Gastroesophageal sphincter (tissue), 4 donors: Measurements from ENCODE around the gene MBD3L3. TPM values are rescaled to one million over a fixed set of nuclear protein-coding genes. Genes with fewer than 3 reads are reported as not detected.
"Not testable (repeated sequence)": the region's sequence is repeated elsewhere in the genome, so short reads cannot be mapped to it uniquely, and the experiment has no call there.

Experiments used
- ATAC-seq: fragments of 150-250 bp; one replicate; pipeline ENCODE4 v1.9.1; 2016; ENCODE audit warnings: mild to moderate bottlenecking, moderate library complexity
- H3K27ac ChIP-seq, 4 donors: fragments of 200-600 bp; sonication (generic) in 3 of 4; 1 replicate in 3 of 4; 2 replicates in 1 of 4; pipeline ENCODE4 v1.5.1; 2016 to 2019
- H3K27me3 ChIP-seq: fragments of 200-600 bp; sonication (generic); one replicate; pipeline ENCODE4 v1.5.1; 2019
- H3K36me3 ChIP-seq, 2 donors: fragments of 200-600 bp; sonication (generic); one replicate each; pipeline ENCODE4 v1.5.1; 2019; ENCODE audit warnings: control low read depth in 1 of 2
- H3K4me1 ChIP-seq, 3 donors: fragments of 200-600 bp; sonication (generic); 1 replicate in 2 of 3; 2 replicates in 1 of 3; pipeline ENCODE4 v1.5.1; 2016 to 2019; ENCODE audit warnings: control low read depth in 2 of 3
- H3K4me3 ChIP-seq, 2 donors: fragments of 200-600 bp; sonication (generic); one replicate each; pipeline ENCODE4 v1.5.1; 2019; ENCODE audit warnings: mild to moderate bottlenecking in 1 of 2, moderate library complexity in 1 of 2
- H3K9me3 ChIP-seq, 3 donors: fragments of 200-600 bp; sonication (generic); one replicate each; pipeline ENCODE4 v1.5.1; 2017 to 2019; ENCODE audit warnings: control low read depth in 2 of 3
- EP300 ChIP-seq: sonication (generic); formaldehyde crosslinking; IDR thresholded peaks from one replicate; pipeline ENCODE4 v1.6.1; 2017; ENCODE audit warnings: antibody characterized with exemption, mild to moderate bottlenecking
- WGBS, 2 donors: methylation state at CpG; one replicate each; pipeline ENCODE4 v1.1.5; 2018; ENCODE audit warnings: low coverage in 1 of 2; 5-methylcytosine and 5-hydroxymethylcytosine counted together
- total RNA-seq, 4 donors: library from RNA; depleted of rRNA; stranded (reverse); fragments of >200 nt; gene quantifications; one replicate each; pipeline ENCODE4 v1.1.0, GENCODE V29; 2016
- TF ChIP-seq, protein P1 (sequence below), 4 experiments: fragments of 200-600 bp in 2 of 4; fragments of 450-650 bp in 2 of 4; sonication (generic) in 1 of 4; IDR thresholded peaks; one replicate each; pipeline ENCODE4 v1.5.1; 2017 to 2019; ENCODE audit warnings: antibody characterized with exemption in 4 of 4, mild to moderate bottlenecking in 2 of 4, moderate library complexity in 2 of 4

MBD3L3 gene
- total RNA-seq, 4 donors from 2014 or later, result not detected

DNA sequence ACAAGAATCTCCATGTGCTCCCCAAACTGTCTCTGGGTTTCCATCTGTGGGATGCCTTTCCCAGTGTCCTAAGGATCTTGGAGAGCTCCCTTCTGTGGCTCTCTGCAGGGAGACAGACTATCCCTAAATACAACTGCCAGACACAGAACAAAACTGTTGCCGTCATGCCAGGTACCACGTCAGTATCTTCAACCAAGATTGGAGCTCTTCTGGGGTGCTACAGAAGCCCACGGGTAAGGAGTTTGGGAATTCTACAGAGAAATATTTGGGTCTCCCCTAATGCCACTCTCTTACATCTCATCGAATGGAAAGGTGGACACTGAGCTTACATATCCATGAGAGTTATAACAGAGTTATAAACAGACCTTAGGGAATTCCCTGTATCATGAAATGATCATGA, 4.9 kb upstream of the MBD3L3 start:
- H3K9me3 ChIP-seq, result no peaks in the 10 kb centered on the region
- no peaks in the 10 kb centered on the region for H3K27me3 ChIP-seq
- no peaks in the 10 kb centered on the region for H3K36me3 ChIP-seq
- H3K27ac ChIP-seq, result no peak overlapping the region
- WGBS, 2 donors, result 60 to 78% methylated on average over 3 of the region's 4 CpGs
- no peaks in the 10 kb centered on the region for H3K4me1 ChIP-seq
- TF ChIP-seq, protein P1, sequence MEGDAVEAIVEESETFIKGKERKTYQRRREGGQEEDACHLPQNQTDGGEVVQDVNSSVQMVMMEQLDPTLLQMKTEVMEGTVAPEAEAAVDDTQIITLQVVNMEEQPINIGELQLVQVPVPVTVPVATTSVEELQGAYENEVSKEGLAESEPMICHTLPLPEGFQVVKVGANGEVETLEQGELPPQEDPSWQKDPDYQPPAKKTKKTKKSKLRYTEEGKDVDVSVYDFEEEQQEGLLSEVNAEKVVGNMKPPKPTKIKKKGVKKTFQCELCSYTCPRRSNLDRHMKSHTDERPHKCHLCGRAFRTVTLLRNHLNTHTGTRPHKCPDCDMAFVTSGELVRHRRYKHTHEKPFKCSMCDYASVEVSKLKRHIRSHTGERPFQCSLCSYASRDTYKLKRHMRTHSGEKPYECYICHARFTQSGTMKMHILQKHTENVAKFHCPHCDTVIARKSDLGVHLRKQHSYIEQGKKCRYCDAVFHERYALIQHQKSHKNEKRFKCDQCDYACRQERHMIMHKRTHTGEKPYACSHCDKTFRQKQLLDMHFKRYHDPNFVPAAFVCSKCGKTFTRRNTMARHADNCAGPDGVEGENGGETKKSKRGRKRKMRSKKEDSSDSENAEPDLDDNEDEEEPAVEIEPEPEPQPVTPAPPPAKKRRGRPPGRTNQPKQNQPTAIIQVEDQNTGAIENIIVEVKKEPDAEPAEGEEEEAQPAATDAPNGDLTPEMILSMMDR (IDR thresholded peaks at IDR 0.05), result no peak
- no peak for TF ChIP-seq EP300
- ATAC-seq, result no peak
- H3K4me3 ChIP-seq, result no peak overlapping the region

DNA sequence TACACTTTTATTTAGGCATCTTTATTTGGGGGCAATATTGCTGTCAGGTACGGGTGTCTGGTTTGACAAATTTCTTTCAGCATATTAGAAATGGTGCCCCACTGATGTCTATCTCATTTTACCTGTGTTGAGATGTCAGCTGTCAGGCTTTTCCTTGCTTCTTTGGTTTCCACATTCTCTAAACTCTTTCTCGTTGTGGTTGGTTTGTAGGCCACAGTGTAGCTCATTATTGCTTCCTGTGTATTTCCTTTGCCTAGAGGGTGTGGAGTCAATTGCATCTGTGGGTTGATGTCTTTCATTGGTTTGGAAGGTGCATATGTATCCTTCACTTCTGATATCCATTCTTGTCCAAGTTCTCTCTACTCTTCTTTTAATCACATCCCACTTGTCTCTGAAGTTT, 1.5 kb upstream of the MBD3L3 start:
- not testable (repeated sequence) for H3K4me1 ChIP-seq, H3K9me3 ChIP-seq, H3K27me3 ChIP-seq, H3K27ac ChIP-seq, H3K36me3 ChIP-seq, H3K4me3 ChIP-seq, ATAC-seq
- WGBS, 2 donors, result 25% methylated on average over 1 of the region's 2 CpGs; no CpG with 5 or more reads in 1 of the 2 donors

DNA sequence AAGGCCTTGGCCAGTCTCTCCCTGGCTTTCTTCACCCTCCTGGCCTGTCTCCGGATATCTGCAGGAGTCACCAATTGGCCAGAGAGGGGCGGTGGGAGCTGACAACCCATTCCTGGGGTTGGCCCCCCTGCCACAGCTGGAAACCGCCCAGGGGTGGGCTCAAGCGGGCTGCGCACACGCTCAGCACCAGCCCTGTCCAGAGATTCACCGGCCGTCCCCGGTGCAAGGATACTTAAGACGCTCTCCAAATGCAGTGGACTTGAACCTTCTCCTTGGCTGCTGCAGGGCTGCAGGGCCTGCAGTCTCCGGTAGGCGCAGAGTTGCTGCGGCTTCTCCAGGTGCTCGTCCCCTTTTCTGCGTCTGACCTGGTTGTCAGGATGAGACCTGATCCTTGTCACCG, 2.1 kb downstream of the MBD3L3 start:
- not testable (repeated sequence) for H3K27ac ChIP-seq, ATAC-seq

DNA sequence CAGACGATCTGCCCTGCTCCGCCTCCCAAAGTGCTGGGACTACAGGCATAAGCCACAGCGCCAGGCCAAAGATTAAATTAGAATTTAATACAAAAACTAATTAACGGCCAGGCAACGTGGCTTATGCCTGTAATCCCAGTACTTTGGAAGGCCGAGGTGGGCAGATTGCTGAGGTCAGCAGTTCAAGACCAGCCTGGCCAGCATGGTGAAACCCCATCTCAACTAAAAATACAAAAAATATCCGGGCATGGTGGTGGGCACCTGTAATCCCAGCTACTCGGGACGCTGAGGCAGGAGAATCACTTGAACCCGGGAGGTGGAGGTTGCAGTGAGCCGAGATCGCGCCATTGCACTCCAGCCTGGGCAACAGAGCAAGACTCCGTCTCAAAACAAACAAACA, 2.8 kb downstream of the MBD3L3 start:
- not testable (repeated sequence) for H3K4me3 ChIP-seq, H3K27ac ChIP-seq, H3K4me1 ChIP-seq, H3K27me3 ChIP-seq, H3K9me3 ChIP-seq, H3K36me3 ChIP-seq, ATAC-seq
- 73 to 89% methylated on average over 2 to 5 of the region's 14 CpGs for WGBS, 2 donors

More for the DNA sequence above, 2.1 kb downstream of the MBD3L3 start:
- H3K36me3 ChIP-seq, H3K9me3 ChIP-seq, H3K4me1 ChIP-seq, H3K27me3 ChIP-seq, H3K4me3 ChIP-seq: not testable (repeated sequence)
- no CpG with 5 or more reads among the region's 16 CpGs for WGBS, 2 donors

DNA sequence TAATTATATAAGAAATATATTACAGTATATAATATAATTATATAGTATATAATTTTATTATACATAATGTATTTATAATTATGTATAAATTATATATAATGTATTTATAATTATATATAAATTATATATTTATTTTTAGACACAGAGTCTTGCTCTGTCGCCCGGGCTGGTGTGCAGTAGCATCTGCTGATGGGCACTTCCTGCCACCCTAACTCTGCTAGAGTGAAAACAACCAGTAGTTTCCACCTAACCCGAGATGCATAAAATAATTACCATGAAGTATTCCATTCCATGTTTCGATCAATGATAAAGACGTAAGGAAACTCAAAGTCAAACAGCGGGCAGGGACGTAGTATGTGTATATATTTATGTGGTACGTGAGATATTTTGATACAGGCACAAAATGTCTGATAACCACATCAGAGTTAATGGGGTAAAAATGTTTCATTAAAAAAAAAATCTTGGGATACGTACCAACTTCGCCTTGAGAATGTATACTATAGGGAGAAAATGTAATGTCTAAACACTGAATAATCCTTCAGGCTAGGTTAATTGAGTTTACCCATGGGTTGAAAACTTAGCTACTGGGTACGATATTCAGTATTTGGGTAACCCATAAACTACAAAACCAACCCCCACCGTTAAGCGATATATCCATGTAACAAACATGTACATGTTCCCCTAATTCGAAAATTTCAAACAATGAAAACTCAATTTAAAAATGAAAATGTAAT, 3.7 kb downstream of the MBD3L3 start:
- not testable (repeated sequence) for H3K4me1 ChIP-seq, H3K9me3 ChIP-seq, ATAC-seq, H3K27ac ChIP-seq, H3K36me3 ChIP-seq, H3K4me3 ChIP-seq, H3K27me3 ChIP-seq
- 86 to 94% methylated on average over 5 to 11 of the region's 14 CpGs for WGBS, 2 donors

DNA sequence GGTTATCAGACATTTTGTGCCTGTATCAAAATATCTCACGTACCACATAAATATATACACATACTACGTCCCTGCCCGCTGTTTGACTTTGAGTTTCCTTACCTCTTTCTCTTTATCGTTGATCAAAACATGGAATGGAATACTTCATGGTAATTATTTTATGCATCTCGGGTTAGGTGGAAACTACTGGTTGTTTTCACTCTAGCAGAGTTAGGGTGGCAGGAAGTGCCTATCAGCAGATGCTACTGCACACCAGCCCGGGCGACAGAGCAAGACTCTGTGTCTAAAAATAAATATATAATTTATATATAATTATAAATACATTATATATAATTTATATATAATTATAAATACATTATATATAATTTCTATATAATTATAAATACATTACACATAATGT, 5.6 kb downstream of the MBD3L3 start:
- H3K9me3 ChIP-seq, H3K4me3 ChIP-seq, H3K27ac ChIP-seq, ATAC-seq, H3K27me3 ChIP-seq, H3K36me3 ChIP-seq, H3K4me1 ChIP-seq: not testable (repeated sequence)
- WGBS, 2 donors, result 93 to 95% methylated on average over 7 of the region's 7 CpGs

DNA sequence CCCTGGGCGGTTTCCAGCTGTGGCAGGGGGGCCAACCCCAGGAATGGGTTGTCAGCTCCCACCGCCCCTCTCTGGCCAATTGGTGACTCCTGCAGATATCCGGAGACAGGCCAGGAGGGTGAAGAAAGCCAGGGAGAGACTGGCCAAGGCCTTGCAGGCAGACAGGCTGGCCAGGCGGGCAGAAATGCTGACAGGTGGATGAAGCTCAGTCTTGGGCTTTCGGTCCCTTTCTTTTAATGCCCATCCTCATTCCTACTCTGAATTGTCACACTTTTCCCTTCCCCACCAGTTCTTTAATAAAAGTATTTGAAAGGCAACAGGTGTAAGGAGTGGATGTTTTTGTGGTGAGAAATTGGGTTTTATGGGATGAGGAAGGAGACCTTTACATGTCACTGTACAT, 7.1 kb downstream of the MBD3L3 start:
- not testable (repeated sequence) for H3K27ac ChIP-seq, H3K4me3 ChIP-seq, H3K9me3 ChIP-seq, H3K4me1 ChIP-seq, H3K36me3 ChIP-seq, H3K27me3 ChIP-seq, ATAC-seq
- WGBS, 2 donors, result no CpG with 5 or more reads among the region's 5 CpGs

DNA sequence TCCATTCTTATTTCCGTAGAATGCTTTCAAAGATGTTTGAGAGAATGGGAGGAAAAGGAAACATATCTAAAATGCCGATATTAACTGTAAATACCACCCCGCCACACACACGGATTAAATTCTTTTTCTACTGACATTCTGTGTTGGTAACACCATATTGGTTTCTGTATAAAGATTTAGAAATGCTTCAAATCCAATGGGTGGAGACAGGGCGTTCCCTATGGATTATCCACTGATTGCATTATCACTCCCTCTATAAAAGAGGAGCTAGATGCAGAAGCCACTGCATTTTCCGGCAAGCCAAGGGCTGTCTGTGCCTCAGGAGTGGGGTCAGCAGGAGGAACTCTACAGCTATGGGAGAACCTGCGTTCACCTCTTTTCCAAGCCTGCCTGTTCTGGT, 9.5 kb downstream of the MBD3L3 start, which contains the start of gene MBD3L2:
Gene MBD3L2 (plus strand): TSS at position 301 of the 400 bp plus-strand sequence. CDS start 53 bp downstream, at position 354.
- no CpG with 5 or more reads among the region's 7 CpGs for WGBS, 2 donors
- H3K9me3 ChIP-seq, H3K36me3 ChIP-seq, H3K4me3 ChIP-seq, H3K27ac ChIP-seq, H3K27me3 ChIP-seq, H3K4me1 ChIP-seq, ATAC-seq: not testable (repeated sequence)

DNA sequence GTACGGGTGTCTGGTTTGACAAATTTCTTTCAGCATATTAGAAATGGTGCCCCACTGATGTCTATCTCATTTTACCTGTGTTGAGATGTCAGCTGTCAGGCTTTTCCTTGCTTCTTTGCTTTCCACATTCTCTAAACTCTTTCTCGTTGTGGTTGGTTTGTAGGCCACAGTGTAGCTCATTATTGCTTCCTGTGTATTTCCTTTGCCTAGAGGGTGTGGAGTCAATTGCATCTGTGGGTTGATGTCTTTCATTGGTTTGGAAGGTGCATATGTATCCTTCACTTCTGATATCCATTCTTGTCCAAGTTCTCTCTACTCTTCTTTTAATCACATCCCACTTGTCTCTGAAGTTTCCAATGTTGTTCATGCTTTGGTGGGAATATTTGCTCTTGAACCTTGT, 16.9 kb downstream of the MBD3L3 start:
- not testable (repeated sequence) for H3K36me3 ChIP-seq, H3K27me3 ChIP-seq, H3K4me3 ChIP-seq, ATAC-seq, H3K27ac ChIP-seq, H3K9me3 ChIP-seq, H3K4me1 ChIP-seq
- WGBS, 2 donors, result no CpG with 5 or more reads among the region's 2 CpGs

DNA sequence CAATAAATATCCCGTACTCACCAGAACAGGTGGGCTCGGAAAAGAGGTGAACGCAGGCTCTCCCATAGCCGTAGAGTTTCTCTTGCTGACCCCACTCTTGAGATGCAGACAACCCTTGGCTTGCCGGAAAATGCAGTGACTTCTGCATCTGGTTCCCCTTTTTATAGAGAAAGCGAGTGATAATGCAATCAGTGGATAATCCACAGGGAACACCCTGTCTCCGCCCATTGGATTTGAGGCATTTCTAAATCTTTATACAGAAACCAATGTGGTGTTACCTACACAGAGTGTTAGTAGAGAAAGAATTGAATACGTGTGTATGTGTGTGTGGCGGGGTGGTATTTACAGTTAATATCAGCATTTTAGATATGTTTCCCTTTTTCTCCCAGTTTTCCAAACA, 18.4 kb downstream of the MBD3L3 start, which contains the start of gene MBD3L4:
Gene MBD3L4 (minus strand): TSS at position 101 of the 400 bp plus-strand sequence. CDS start 35 bp downstream, at position 66.
- H3K36me3 ChIP-seq, H3K27me3 ChIP-seq, ATAC-seq, H3K27ac ChIP-seq, H3K4me3 ChIP-seq, H3K4me1 ChIP-seq, H3K9me3 ChIP-seq: not testable (repeated sequence)
- no CpG with 5 or more reads among the region's 9 CpGs for WGBS, 2 donors

DNA sequence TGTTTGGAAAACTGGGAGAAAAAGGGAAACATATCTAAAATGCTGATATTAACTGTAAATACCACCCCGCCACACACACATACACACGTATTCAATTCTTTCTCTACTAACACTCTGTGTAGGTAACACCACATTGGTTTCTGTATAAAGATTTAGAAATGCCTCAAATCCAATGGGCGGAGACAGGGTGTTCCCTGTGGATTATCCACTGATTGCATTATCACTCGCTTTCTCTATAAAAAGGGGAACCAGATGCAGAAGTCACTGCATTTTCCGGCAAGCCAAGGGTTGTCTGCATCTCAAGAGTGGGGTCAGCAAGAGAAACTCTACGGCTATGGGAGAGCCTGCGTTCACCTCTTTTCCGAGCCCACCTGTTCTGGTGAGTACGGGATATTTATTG, 28.2 kb downstream of the MBD3L3 start, which contains the start of gene MBD3L5:
Gene MBD3L5 (plus strand): TSS at position 301 of the 400 bp plus-strand sequence. CDS start 34 bp downstream, at position 335.
- H3K27me3 ChIP-seq, H3K27ac ChIP-seq, ATAC-seq, H3K4me3 ChIP-seq, H3K9me3 ChIP-seq, H3K36me3 ChIP-seq, H3K4me1 ChIP-seq: not testable (repeated sequence)
- WGBS, 2 donors, result no CpG with 5 or more reads among the region's 9 CpGs

DNA sequence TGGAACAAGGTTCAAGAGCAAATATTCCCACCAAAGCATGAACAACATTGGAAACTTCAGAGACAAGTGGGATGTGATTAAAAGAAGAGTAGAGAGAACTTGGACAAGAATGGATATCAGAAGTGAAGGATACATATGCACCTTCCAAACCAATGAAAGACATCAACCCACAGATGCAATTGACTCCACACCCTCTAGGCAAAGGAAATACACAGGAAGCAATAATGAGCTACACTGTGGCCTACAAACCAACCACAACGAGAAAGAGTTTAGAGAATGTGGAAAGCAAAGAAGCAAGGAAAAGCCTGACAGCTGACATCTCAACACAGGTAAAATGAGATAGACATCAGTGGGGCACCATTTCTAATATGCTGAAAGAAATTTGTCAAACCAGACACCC, 29.7 kb downstream of the MBD3L3 start:
- not testable (repeated sequence) for H3K4me1 ChIP-seq, H3K4me3 ChIP-seq, H3K27me3 ChIP-seq, H3K36me3 ChIP-seq, ATAC-seq, H3K27ac ChIP-seq, H3K9me3 ChIP-seq
- no CpG with 5 or more reads among the region's 1 CpG for WGBS, 2 donors

DNA sequence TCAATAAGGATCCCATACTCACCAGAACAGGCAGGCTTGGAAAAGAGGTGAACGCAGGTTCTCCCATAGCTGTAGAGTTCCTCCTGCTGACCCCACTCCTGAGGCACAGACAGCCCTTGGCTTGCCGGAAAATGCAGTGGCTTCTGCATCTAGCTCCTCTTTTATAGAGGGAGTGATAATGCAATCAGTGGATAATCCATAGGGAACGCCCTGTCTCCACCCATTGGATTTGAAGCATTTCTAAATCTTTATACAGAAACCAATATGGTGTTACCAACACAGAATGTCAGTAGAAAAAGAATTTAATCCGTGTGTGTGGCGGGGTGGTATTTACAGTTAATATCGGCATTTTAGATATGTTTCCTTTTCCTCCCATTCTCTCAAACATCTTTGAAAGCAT, 37.1 kb downstream of the MBD3L3 start, which contains the start of gene MBD3L2B:
Gene MBD3L2B (minus strand): TSS at position 101 of the 400 bp plus-strand sequence. CDS start 34 bp downstream, at position 67.
- peaks cover 11% of the 10 kb centered on the region for H3K27me3 ChIP-seq
- not testable (repeated sequence) for ATAC-seq, H3K27ac ChIP-seq, H3K36me3 ChIP-seq, H3K4me1 ChIP-seq, H3K9me3 ChIP-seq, H3K4me3 ChIP-seq
- no CpG with 5 or more reads among the region's 6 CpGs for WGBS, 2 donors
